ENCODE results near the gene AKAP9. TPM values are rescaled to one million over a fixed set of nuclear protein-coding genes. Genes with fewer than 3 reads are reported as not detected.

AKAP9 gene
- total and polyA plus RNA-seq, 9 of the 15 experiments (the other 6 are each of a cell fraction or from before 2014, with no cell fraction given): 25.5 to 80.9 (median 46.3) TPM

- TF ChIP-seq NEUROD1 (IDR thresholded peaks at IDR 0.05; ENCODE audit: borderline replicate concordance, low read depth, low read length, partially characterized antibody) (no peak), ZNF12 (CRISPR knock-in tag; IDR thresholded peaks at IDR 0.05) (no peak), GATA2 (CRISPR knock-in tag; IDR thresholded peaks at IDR 0.05) (peak; percentile 55; the same call in 1 of the 2 replicates), CREM (IDR thresholded peaks at IDR 0.05; ENCODE audit: low read depth) (no peak), PBX2 (CRISPR knock-in tag; IDR thresholded peaks at IDR 0.05; ENCODE audit: low read depth) (no peak), PBX2 (tag; conservative IDR thresholded peaks at IDR 0.05; ENCODE audit: low read depth) (peak; percentile 78), CC2D1A (IDR thresholded peaks at IDR 0.05) (no peak), POU5F1 (IDR thresholded peaks at IDR 0.05; ENCODE audit: borderline replicate concordance, low read depth, low read length, partially characterized antibody) (no peak), PHF21A (IDR thresholded peaks at IDR 0.05; ENCODE audit: borderline replicate concordance, low read depth) (no peak)
These were observed 194.6 kb downstream of the AKAP9 start (continued) for GRCh38 chr7:92135052-92135889.
